HG03575 (cell line): ENCODE results near the gene DNAH10.

Source experiments
- ATAC-seq: cut with Tn5 transposase; IDR thresholded peaks from one replicate; pipeline ENCODE4 v1.9.1; 2021; ENCODE audit not compliant: unreplicated experiment, insufficient number of reproducible peaks, low FRiP score; ENCODE audit errors: extremely low read depth

Gene DNAH10

GRCh38 chr12:123860377-123860776 lies 98.3 kb downstream of the DNAH10 start:
- no peak for ATAC-seq

- ATAC-seq: no peak
Observed at GRCh38 chr12:123861392-123861791, 99.3 kb downstream of the DNAH10 start.

- ATAC-seq: no peak
Observed at GRCh38 chr12:123867141-123867540, 105.0 kb downstream of the DNAH10 start.

- ATAC-seq: no peak
Observed at GRCh38 chr12:123868791-123869190, 106.7 kb downstream of the DNAH10 start.

- no peak for ATAC-seq
Observed at GRCh38 chr12:123873793-123874192, 111.7 kb downstream of the DNAH10 start.

- no peak for ATAC-seq
Observed at GRCh38 chr12:123877968-123878367, 115.9 kb downstream of the DNAH10 start.

- ATAC-seq: no peak
Observed at GRCh38 chr12:123879101-123879500, 117.0 kb downstream of the DNAH10 start.

- no peak for ATAC-seq
Observed at GRCh38 chr12:123879691-123880090, 117.6 kb downstream of the DNAH10 start.

GRCh38 chr12:123882161-123882705 lies 120.1 kb downstream of the DNAH10 start:
- no peak for ATAC-seq

GRCh38 chr12:123886258-123886657 lies 124.2 kb downstream of the DNAH10 start:
- ATAC-seq: no peak

- no peak for ATAC-seq
Observed at GRCh38 chr12:123886931-123887582, 125.0 kb downstream of the DNAH10 start.

- ATAC-seq: no peak
Observed at GRCh38 chr12:123888989-123889388, 126.9 kb downstream of the DNAH10 start.

GRCh38 chr12:123889848-123890535 lies 127.9 kb downstream of the DNAH10 start:
- no peak for ATAC-seq

- ATAC-seq: no peak
Observed at GRCh38 chr12:123890536-123890902, 128.4 kb downstream of the DNAH10 start.

- ATAC-seq: no peak
Observed at GRCh38 chr12:123891011-123891410, 128.9 kb downstream of the DNAH10 start.

GRCh38 chr12:123891516-123892179 lies 129.5 kb downstream of the DNAH10 start:
- ATAC-seq: no peak

GRCh38 chr12:123892180-123892559 lies 130.1 kb downstream of the DNAH10 start:
- no peak for ATAC-seq

- ATAC-seq: no peak
Observed at GRCh38 chr12:123892853-123893252, 130.8 kb downstream of the DNAH10 start.

GRCh38 chr12:123893276-123893675 lies 131.2 kb downstream of the DNAH10 start:
- ATAC-seq: no peak

- no peak for ATAC-seq
Observed at GRCh38 chr12:123894823-123895345, 132.8 kb downstream of the DNAH10 start.
